ENCODE results near the gene CYP26B1.

Gene CYP26B1

GRCh38 chr2:72147303-72147971, at the start of gene CYP26B1:
Gene CYP26B1, minus strand, starts transcription at chr2:72147862. Its CDS starts 28 bp downstream, at chr2:72147834.
- no peak for TF ChIP-seq CTCF (conservative IDR thresholded peaks at IDR 0.05; ENCODE audit: low read depth)
- H3K27ac ChIP-seq = no peak within 1 kb of the TSS
- ChIA-PET POLR2A (ENCODE audit: low non-redundant PET) (no interaction called here), CTCF (interaction anchor here (1.5 to 1.9 kb wide), 2 partner anchors 224 to 601 kb away, joined by 5 to 6 read pairs; no protein-coding TSS in a partner anchor)
- no peak for DNase-seq (ENCODE audit: low spot score)

- DNase-seq (ENCODE audit: low spot score) = no peak
- ChIA-PET CTCF (no interaction called here), POLR2A (ENCODE audit: low non-redundant PET) (no interaction called here)
- H3K27ac ChIP-seq = no peak overlapping the region
- no peak for TF ChIP-seq CTCF (conservative IDR thresholded peaks at IDR 0.05; ENCODE audit: low read depth)
Observed at GRCh38 chr2:72193723-72194122, 46.1 kb upstream of the CYP26B1 start.

- DNase-seq (ENCODE audit: low spot score) = no peak
- no peak for TF ChIP-seq CTCF (conservative IDR thresholded peaks at IDR 0.05; ENCODE audit: low read depth)
- ChIA-PET POLR2A (ENCODE audit: low non-redundant PET) (no interaction called here), CTCF (no interaction called here)
- H3K27ac ChIP-seq = no peak overlapping the region
Observed at GRCh38 chr2:72191441-72191840, 43.8 kb upstream of the CYP26B1 start.

GRCh38 chr2:72185206-72185605, 37.5 kb upstream of the CYP26B1 start:
- DNase-seq (ENCODE audit: low spot score) = no peak
- no peak overlapping the region for H3K27ac ChIP-seq
- ChIA-PET POLR2A (ENCODE audit: low non-redundant PET) (no interaction called here), CTCF (no interaction called here)
- TF ChIP-seq CTCF (conservative IDR thresholded peaks at IDR 0.05; ENCODE audit: low read depth) = no peak

GRCh38 chr2:72183466-72183865, 35.8 kb upstream of the CYP26B1 start:
- CTCF ChIA-PET = interaction anchor here (1.4 kb wide), 1 partner anchor 9 kb away, joined by 3 read pairs; no protein-coding TSS in a partner anchor

GRCh38 chr2:72183016-72183415, 35.4 kb upstream of the CYP26B1 start:
- H3K27ac ChIP-seq = no peak overlapping the region
- no peak for DNase-seq (ENCODE audit: low spot score)
- ChIA-PET POLR2A (ENCODE audit: low non-redundant PET) (no interaction called here), CTCF (interaction anchor here (1.4 kb wide), 1 partner anchor 9 kb away, joined by 3 read pairs; no protein-coding TSS in a partner anchor)
- TF ChIP-seq CTCF (conservative IDR thresholded peaks at IDR 0.05; ENCODE audit: low read depth) = no peak

More at GRCh38 chr2:72183466-72183865, 35.8 kb upstream of the CYP26B1 start:
- TF ChIP-seq CTCF (conservative IDR thresholded peaks at IDR 0.05; ENCODE audit: low read depth) = no peak
- no peak overlapping the region for H3K27ac ChIP-seq
- POLR2A ChIA-PET (ENCODE audit: low non-redundant PET) = no interaction called here
- no peak for DNase-seq (ENCODE audit: low spot score)
